Progenitor cell of endocrine pancreas (in vitro differentiated cells): Measurements from ENCODE around the gene LIPN. TPM values are rescaled to one million over a fixed set of nuclear protein-coding genes. Genes with fewer than 3 reads are reported as not detected.

ENCODE experiments used
- DNase-seq: peaks from one replicate; pipeline ENCODE4 v3.0.0; 2021; ENCODE audit warnings: low spot score; ENCODE audit not compliant: unreplicated experiment
- H3K27ac Mint-ChIP-seq: 2 replicates; pipeline ENCODE4 v1.8.0; 2021; ENCODE audit warnings: mild to moderate bottlenecking, moderate library complexity, mixed read lengths
- H3K27me3 Mint-ChIP-seq: 2 replicates; pipeline ENCODE4 v1.8.0; 2021; ENCODE audit warnings: mixed read lengths
- H3K36me3 Mint-ChIP-seq: 2 replicates; pipeline ENCODE4 v1.8.0; 2022; ENCODE audit warnings: mixed read lengths; ENCODE audit not compliant: insufficient read depth
- H3K4me1 Mint-ChIP-seq: 2 replicates; pipeline ENCODE4 v1.8.0; 2021; ENCODE audit warnings: low read depth, mixed read lengths
- H3K4me3 Mint-ChIP-seq: 2 replicates; pipeline ENCODE4 v1.8.0; 2021; ENCODE audit warnings: low read depth, mild to moderate bottlenecking, moderate library complexity, mixed read lengths
- H3K9me3 Mint-ChIP-seq: 2 replicates; pipeline ENCODE4 v1.8.0; 2021; ENCODE audit warnings: low read depth, mixed read lengths
- total RNA-seq: library from RNA; stranded (reverse); gene quantifications from 2 replicates; pipeline ENCODE4 v1.2.1, GENCODE V29; 2021
- TF ChIP-seq, protein P1 (sequence below): fragments of 200-600 bp; sonication (generic); IDR thresholded peaks from one replicate; pipeline ENCODE4 v1.5.0; 2021; ENCODE audit warnings: antibody characterized with exemption, mild to moderate bottlenecking; ENCODE audit not compliant: unreplicated experiment

Gene LIPN
- total RNA-seq, 1 donor from 2014 or later: not detected

DNA sequence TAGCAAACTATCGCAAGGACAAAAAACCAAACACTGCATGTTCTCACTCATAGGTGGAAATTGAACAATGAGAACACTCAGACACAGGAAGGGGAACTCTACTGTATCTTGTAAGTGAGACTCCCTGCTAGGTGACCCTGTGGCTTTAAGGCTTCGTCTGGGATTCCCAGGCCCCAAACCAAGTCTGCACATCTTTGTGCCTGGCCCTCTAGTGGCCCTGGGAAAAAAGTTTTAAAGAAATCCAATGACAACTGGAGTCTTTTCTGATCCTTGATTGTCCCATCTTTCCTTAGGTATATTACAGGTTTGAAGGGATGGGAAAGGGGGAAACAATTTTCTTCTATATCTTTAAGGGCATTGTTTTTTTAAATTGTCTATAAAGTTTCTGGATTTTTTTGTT lies 32.1 kb downstream of the LIPN start:
- TF ChIP-seq, protein P1, sequence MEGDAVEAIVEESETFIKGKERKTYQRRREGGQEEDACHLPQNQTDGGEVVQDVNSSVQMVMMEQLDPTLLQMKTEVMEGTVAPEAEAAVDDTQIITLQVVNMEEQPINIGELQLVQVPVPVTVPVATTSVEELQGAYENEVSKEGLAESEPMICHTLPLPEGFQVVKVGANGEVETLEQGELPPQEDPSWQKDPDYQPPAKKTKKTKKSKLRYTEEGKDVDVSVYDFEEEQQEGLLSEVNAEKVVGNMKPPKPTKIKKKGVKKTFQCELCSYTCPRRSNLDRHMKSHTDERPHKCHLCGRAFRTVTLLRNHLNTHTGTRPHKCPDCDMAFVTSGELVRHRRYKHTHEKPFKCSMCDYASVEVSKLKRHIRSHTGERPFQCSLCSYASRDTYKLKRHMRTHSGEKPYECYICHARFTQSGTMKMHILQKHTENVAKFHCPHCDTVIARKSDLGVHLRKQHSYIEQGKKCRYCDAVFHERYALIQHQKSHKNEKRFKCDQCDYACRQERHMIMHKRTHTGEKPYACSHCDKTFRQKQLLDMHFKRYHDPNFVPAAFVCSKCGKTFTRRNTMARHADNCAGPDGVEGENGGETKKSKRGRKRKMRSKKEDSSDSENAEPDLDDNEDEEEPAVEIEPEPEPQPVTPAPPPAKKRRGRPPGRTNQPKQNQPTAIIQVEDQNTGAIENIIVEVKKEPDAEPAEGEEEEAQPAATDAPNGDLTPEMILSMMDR: peak; percentile 71
- H3K27me3 Mint-ChIP-seq: peaks cover 3% of the 10 kb centered on the region
- no peak overlapping the region for H3K27ac Mint-ChIP-seq
- H3K36me3 Mint-ChIP-seq: no peaks in the 10 kb centered on the region
- no peak for DNase-seq
- H3K4me1 Mint-ChIP-seq: no peaks in the 10 kb centered on the region
- H3K4me3 Mint-ChIP-seq: no peak overlapping the region
- H3K9me3 Mint-ChIP-seq: no peaks in the 10 kb centered on the region

DNA sequence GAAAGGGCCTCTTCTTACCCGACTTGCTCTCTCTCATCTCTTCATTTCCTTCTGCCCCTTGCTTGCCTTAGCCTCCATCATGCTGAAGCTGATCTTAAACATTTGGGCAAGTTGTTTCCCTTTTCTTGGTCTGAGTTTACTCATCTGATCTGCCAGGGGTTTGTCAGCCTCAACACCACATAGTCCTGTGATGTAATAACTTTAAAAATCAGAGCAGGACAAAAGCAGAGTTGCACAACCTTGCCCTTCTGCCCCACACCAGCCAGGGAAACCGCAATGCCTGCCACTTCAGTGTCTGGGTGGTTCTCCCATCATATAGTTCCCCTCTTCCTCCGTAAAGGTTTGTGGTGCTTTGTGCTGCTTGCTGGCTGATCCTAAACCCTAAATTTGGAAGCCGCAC lies 32.8 kb downstream of the LIPN start:
- H3K4me3 Mint-ChIP-seq: no peak overlapping the region
- no peaks in the 10 kb centered on the region for H3K36me3 Mint-ChIP-seq
- no peak for DNase-seq
- TF ChIP-seq, protein P1: no peak
- peaks cover 3% of the 10 kb centered on the region for H3K27me3 Mint-ChIP-seq
- H3K4me1 Mint-ChIP-seq: no peaks in the 10 kb centered on the region
- H3K9me3 Mint-ChIP-seq: no peaks in the 10 kb centered on the region
- no peak overlapping the region for H3K27ac Mint-ChIP-seq

DNA sequence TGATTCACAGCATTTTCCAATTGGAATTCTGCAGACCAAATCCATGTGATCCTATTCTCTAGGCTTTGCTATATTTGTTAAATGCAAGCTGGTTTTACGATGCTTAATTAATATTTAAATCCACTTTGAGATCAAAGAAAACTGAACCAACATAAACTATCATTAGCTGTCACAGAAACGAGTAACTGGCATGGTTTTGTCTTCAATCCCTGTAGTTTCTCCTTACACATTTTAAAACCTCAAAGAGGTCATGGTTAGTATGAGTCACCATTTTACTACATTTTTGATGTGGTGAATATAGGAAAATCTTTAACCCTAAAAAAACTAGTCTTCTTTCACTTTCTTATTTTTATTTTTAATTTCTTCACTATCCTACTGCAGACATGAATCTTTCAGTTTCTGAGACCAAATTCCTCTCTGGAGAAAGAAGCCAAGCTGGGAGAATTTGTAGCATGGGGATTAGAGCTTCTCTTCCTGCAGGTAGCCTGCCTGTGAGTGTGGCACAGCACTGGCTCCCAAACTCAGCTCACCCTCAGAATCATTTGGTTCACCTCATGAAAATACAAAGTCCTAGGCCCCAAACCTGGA lies 34.0 kb downstream of the LIPN start:
- H3K9me3 Mint-ChIP-seq: no peaks in the 10 kb centered on the region
- H3K36me3 Mint-ChIP-seq: no peaks in the 10 kb centered on the region
- no peaks in the 10 kb centered on the region for H3K4me1 Mint-ChIP-seq
- H3K27ac Mint-ChIP-seq: no peak overlapping the region
- no peak for DNase-seq
- peaks cover 3% of the 10 kb centered on the region for H3K27me3 Mint-ChIP-seq
- TF ChIP-seq, protein P1: no peak
- H3K4me3 Mint-ChIP-seq: no peak overlapping the region

DNA sequence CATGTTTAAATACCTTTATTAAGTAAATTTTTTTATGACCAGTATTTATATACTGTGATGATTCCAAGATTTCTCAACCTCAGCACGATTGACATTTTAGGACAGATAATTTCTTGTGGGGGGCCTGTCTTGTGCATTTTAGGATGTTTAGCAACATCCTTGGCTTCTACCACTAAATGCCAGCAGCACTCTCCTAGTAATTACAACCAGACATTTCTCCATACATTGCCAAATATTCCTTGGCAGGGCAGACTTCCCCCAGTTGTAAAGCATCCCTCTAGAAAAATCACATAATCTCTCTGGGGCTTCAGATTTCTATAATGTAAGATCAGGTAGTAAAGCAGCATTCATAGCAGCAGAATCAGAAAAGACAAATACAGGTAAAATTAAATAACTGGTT lies 34.9 kb downstream of the LIPN start:
- Mint-ChIP-seq H3K27me3 (peaks cover 3% of the 10 kb centered on the region), H3K9me3 (no peaks in the 10 kb centered on the region), H3K4me1 (no peaks in the 10 kb centered on the region), H3K27ac (no peak overlapping the region), H3K36me3 (no peaks in the 10 kb centered on the region), H3K4me3 (no peak overlapping the region)
- TF ChIP-seq, protein P1: no peak
- DNase-seq: no peak

DNA sequence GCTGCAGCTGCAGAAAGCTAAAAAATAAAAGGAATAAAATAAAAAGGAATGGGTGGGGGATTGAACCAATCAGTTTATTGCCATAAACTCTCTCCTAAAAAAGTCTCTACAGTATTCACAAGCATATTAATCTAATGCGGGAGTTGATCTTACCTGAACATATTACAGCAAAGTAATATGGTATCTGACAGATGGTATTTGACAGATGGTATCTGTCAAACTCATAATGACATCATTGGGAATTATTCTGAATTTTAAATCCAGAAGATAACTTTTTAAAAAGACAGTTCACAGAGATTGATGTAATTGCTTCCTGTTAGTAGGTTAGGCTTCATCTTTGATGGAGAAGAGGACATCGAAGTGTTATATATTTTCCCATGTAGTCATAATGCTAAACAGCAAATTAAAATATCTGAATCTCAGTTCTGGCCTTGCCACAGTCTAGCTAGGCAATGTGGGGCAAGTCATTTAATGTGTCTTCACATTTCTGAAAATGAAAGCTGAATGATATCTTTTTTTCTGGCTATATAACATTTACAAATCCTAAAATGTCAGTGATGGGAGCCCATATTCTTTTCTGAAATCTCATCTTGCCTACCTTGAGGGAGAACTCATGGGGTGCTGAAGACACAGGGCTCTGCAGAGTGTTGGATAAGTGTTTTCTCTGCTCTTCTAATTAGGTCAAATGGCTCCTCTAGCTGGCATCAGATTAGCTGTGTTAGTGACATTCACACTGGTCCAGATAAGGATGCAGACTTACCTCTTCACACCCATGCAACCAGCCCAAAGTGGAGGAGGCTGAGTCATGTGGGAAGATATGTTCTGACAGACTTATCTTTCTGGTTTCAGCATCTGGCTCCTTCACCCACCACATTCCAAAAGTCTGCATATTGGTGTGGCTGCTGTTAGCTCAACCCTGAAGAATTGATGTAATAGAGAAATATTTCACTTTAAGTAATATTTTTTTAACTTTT lies 40.6 kb downstream of the LIPN start:
- Mint-ChIP-seq H3K4me3 (no peak overlapping the region), H3K27ac (no peak overlapping the region), H3K9me3 (no peaks in the 10 kb centered on the region), H3K4me1 (no peaks in the 10 kb centered on the region), H3K36me3 (no peaks in the 10 kb centered on the region), H3K27me3 (peaks cover 3% of the 10 kb centered on the region)
- TF ChIP-seq, protein P1: no peak
- DNase-seq: no peak
